H1 (cell line): Measurements from ENCODE around the gene RNASE1. TPM values are rescaled to one million over a fixed set of nuclear protein-coding genes. Genes with fewer than 3 reads are reported as not detected.
A peak's percentile ranks its signal among the peaks of the same experiment; 100 is the strongest.

Experiments used
- CTCF ChIA-PET: fragments of 300-600 bp; sonication (Branson Sonifier 250); formaldehyde crosslinking; loops from one replicate; lab custom pipeline; 2021; ENCODE audit not compliant: partially characterized antibody; lab: Charles Lee
- POLR2A ChIA-PET: fragments of 300-600 bp; sonication (Branson Sonifier 250); formaldehyde crosslinking; loops from one replicate; lab custom pipeline; 2021; ENCODE audit warnings: inconsistent platforms; ENCODE audit not compliant: partially characterized antibody; lab: Charles Lee
- DNase-seq, 2 experiments: peaks; one replicate each; pipeline versions ENCODE4 v3.0.0 to v3.0.0-alpha.2; 2010 to 2022; ENCODE audit warnings: low spot score in 2 of 2, low read depth in 1 of 2, mixed read lengths in 1 of 2
- FAIRE-seq: peaks from 2 replicates; lab custom pipeline; 2011; peaks lifted over from hg19 to GRCh38; lab: Jason Lieb, UNC
- H2AFZ ChIP-seq: 2 replicates; pipeline ENCODE4 v1.8.1; 2012; ENCODE audit warnings: low read length, inconsistent platforms
- H2AK5ac ChIP-seq: 2 replicates; pipeline ENCODE4 v1.6.1; 2013; ENCODE audit warnings: low read depth, low read length
- H2BK120ac ChIP-seq: replicated peaks from 2 replicates; pipeline ENCODE3; 2013; ENCODE audit warnings: low read depth, low read length, inconsistent platforms
- H2BK12ac ChIP-seq: 2 replicates; pipeline ENCODE4 v1.6.1; 2013; ENCODE audit warnings: low read depth, low read length
- H2BK15ac ChIP-seq: 2 replicates; pipeline ENCODE4 v1.6.1; 2013; ENCODE audit warnings: low read length
- H2BK20ac ChIP-seq: 2 replicates; pipeline ENCODE4 v1.6.1; 2013; ENCODE audit warnings: low read length
- H2BK5ac ChIP-seq: 2 replicates; pipeline ENCODE4 v1.6.1; 2013; ENCODE audit warnings: low read depth, low read length
- H3K14ac ChIP-seq: 2 replicates; pipeline ENCODE4 v1.6.1; 2013; ENCODE audit warnings: inconsistent platforms; ENCODE audit not compliant: insufficient read length
- H3K18ac ChIP-seq: 2 replicates; pipeline ENCODE4 v1.6.1; 2013; ENCODE audit warnings: low read length; ENCODE audit errors: extremely low read depth
- H3K23ac ChIP-seq: 2 replicates; pipeline ENCODE4 v1.6.1; 2013; ENCODE audit warnings: inconsistent platforms; ENCODE audit not compliant: insufficient read length
- H3K23me2 ChIP-seq: 2 replicates; pipeline ENCODE4 v1.6.1; 2013; ENCODE audit warnings: low read depth, low read length
- H3K27ac ChIP-seq: 2 replicates; pipeline ENCODE4 v1.6.1; 2011; ENCODE audit warnings: low read depth, low read length, inconsistent platforms
- H3K27me3 ChIP-seq, 4 experiments: replicated peaks in 1 of 4; 1 replicate in 1 of 4; 2 replicates in 3 of 4; pipeline versions ENCODE4 v1.6.1 to v1.8.1; 2011 to 2013; ENCODE audit warnings: low read length in 3 of 4, mild to moderate bottlenecking in 3 of 4, inconsistent platforms in 2 of 4, mixed read lengths in 2 of 4, moderate library complexity in 1 of 4; ENCODE audit not compliant: control insufficient read depth in 3 of 4, insufficient read depth in 3 of 4; ENCODE audit errors: extremely low read depth in 1 of 4
- H3K36me3 ChIP-seq, 4 experiments: 2 replicates each; pipeline versions ENCODE4 v1.6.1 to v1.8.1; 2011 to 2013; ENCODE audit warnings: mild to moderate bottlenecking in 4 of 4, low read length in 3 of 4, moderate library complexity in 2 of 4, control low read depth in 1 of 4, inconsistent platforms in 1 of 4; ENCODE audit not compliant: insufficient read depth in 4 of 4, control insufficient read depth in 2 of 4
- H3K4ac ChIP-seq: replicated peaks from 2 replicates; pipeline ENCODE3; 2013; ENCODE audit warnings: low read length, low read depth, mixed read lengths, inconsistent platforms; ENCODE audit not compliant: insufficient read length
- H3K4me1 ChIP-seq, 4 experiments: replicated peaks in 1 of 4; 1 replicate in 1 of 4; 2 replicates in 3 of 4; pipeline versions ENCODE4 v1.6.1 to v1.8.1; 2011 to 2013; ENCODE audit warnings: low read length in 3 of 4, inconsistent platforms in 2 of 4, mixed read lengths in 1 of 4; ENCODE audit not compliant: insufficient read depth in 4 of 4, control insufficient read depth in 3 of 4
- H3K4me2 ChIP-seq, 2 experiments: 2 replicates each; pipeline versions ENCODE4 v1.6.1 to v1.8.1; 2011 to 2013; ENCODE audit warnings: low read depth in 2 of 2, low read length in 2 of 2, control low read depth in 1 of 2, inconsistent platforms in 1 of 2, mild to moderate bottlenecking in 1 of 2; ENCODE audit not compliant: insufficient read depth in 1 of 2
- H3K4me3 ChIP-seq, 4 experiments: fragments of 200-600, 300-600 bp in 1 of 4; sonication (generic), shearing (Covaris generic), sonication (Bioruptor Twin) in 1 of 4; 2 replicates each; pipeline versions ENCODE4 v1.5.1 to v1.8.1; 2011 to 2016; ENCODE audit warnings: low read length in 4 of 4, low read depth in 3 of 4, control low read depth in 2 of 4, inconsistent platforms in 2 of 4, mild to moderate bottlenecking in 2 of 4, mixed read lengths in 1 of 4, moderate library complexity in 1 of 4; ENCODE audit not compliant: insufficient read depth in 2 of 4; ENCODE audit errors: extremely low read depth in 1 of 4
- H3K56ac ChIP-seq: replicated peaks from 2 replicates; pipeline ENCODE3; 2013; ENCODE audit warnings: low read depth, mild to moderate bottlenecking, mixed read lengths, low read length, inconsistent platforms; ENCODE audit not compliant: insufficient read length
- H3K79me1 ChIP-seq: 2 replicates; pipeline ENCODE4 v1.6.1; 2013; ENCODE audit warnings: low read depth, low read length, control low read depth
- H3K79me2 ChIP-seq, 2 experiments: 2 replicates each; pipeline versions ENCODE4 v1.6.1 to v1.8.1; 2012 to 2013; ENCODE audit warnings: low read length in 2 of 2, mild to moderate bottlenecking in 2 of 2, inconsistent platforms in 1 of 2; ENCODE audit not compliant: insufficient read depth in 2 of 2, control insufficient read depth in 1 of 2
- H3K9ac ChIP-seq, 4 experiments: replicated peaks in 1 of 4; 1 replicate in 1 of 4; 2 replicates in 3 of 4; pipeline versions ENCODE4 v1.6.1 to v1.8.1; 2011 to 2013; ENCODE audit warnings: low read depth in 3 of 4, low read length in 3 of 4, control low read depth in 2 of 4, mild to moderate bottlenecking in 2 of 4, moderate library complexity in 2 of 4, inconsistent platforms in 1 of 4; ENCODE audit errors: extremely low read depth in 1 of 4
- H3K9me3 ChIP-seq, 2 experiments: 2 replicates each; pipeline versions ENCODE4 v1.6.1 to v1.8.1; 2012 to 2013; ENCODE audit warnings: mild to moderate bottlenecking in 2 of 2, moderate library complexity in 2 of 2, control low read depth in 1 of 2, inconsistent platforms in 1 of 2, low read depth in 1 of 2, low read length in 1 of 2, mixed read lengths in 1 of 2; ENCODE audit not compliant: insufficient read depth in 2 of 2
- H4K20me1 ChIP-seq, 2 experiments: replicated peaks in 1 of 2; 2 replicates each; pipeline versions ENCODE3 to v1.8.1; 2011 to 2013; ENCODE audit warnings: inconsistent platforms in 2 of 2, low read length in 2 of 2, mild to moderate bottlenecking in 1 of 2; ENCODE audit not compliant: insufficient read depth in 2 of 2, control insufficient read depth in 1 of 2
- H4K5ac ChIP-seq: 2 replicates; pipeline ENCODE4 v1.6.1; 2013; ENCODE audit warnings: low read length, low read depth, mixed read lengths, inconsistent platforms; ENCODE audit not compliant: insufficient read length
- H4K8ac ChIP-seq: 2 replicates; pipeline ENCODE4 v1.8.0; 2013; ENCODE audit warnings: mild to moderate bottlenecking, moderate library complexity, low read length, inconsistent platforms; ENCODE audit not compliant: insufficient read depth; ENCODE audit errors: extremely low read depth
- H4K91ac ChIP-seq: replicated peaks from 2 replicates; pipeline ENCODE3; 2013; ENCODE audit warnings: low read length, mixed read lengths, inconsistent platforms; ENCODE audit not compliant: insufficient read length
- CEBPB ChIP-seq: IDR thresholded peaks from 2 replicates; pipeline ENCODE4 v1.6.1; 2012; ENCODE audit warnings: low read depth, low read length
- KDM4A ChIP-seq: IDR thresholded peaks from one replicate; pipeline ENCODE4 v1.7.1; 2012; ENCODE audit warnings: low read depth, mild to moderate bottlenecking, moderate library complexity, low read length, inconsistent platforms; ENCODE audit not compliant: severe bottlenecking
- NANOG ChIP-seq: IDR thresholded peaks from 2 replicates; pipeline ENCODE4 v1.6.1; 2011; ENCODE audit warnings: low read length, low read depth, mild to moderate bottlenecking, inconsistent platforms; ENCODE audit not compliant: insufficient read depth, poor library complexity, severe bottlenecking
- SP2 ChIP-seq: IDR thresholded peaks from 2 replicates; pipeline ENCODE4 v1.6.1; 2012; ENCODE audit warnings: mild to moderate bottlenecking, low read length, inconsistent platforms
- SP4 ChIP-seq: IDR thresholded peaks from 2 replicates; pipeline ENCODE4 v1.6.1; 2012; ENCODE audit warnings: low read length, inconsistent platforms
- SRF ChIP-seq: IDR thresholded peaks from 2 replicates; pipeline ENCODE4 v1.6.1; 2011; ENCODE audit warnings: mild to moderate bottlenecking, low read depth, low read length, moderate library complexity
- WGBS, 2 experiments: shearing (Covaris generic) in 1 of 2; methylation state at CpG; one replicate each; pipeline versions ENCODE4 v1.1.6 to v1.1.7; 2013 to 2015; ENCODE audit warnings: low lambda C conversion rate in 2 of 2, mixed read lengths in 2 of 2, inconsistent platforms in 1 of 2, low coverage in 1 of 2, missing lambda C conversion rate in 1 of 2; ENCODE audit not compliant: insufficient replicate concordance in 2 of 2, insufficient coverage in 1 of 2, insufficient read length in 1 of 2; ENCODE audit errors: extremely low coverage in 1 of 2, missing lambda C conversion rate in 1 of 2; 5-methylcytosine and 5-hydroxymethylcytosine counted together
- polyA plus RNA-seq, 7 experiments: library from polyadenylated mRNA; depleted of rRNA in 3 of 7; stranded (reverse) in 5 of 7; unstranded in 2 of 7; fragments of >200 nt in 5 of 7; fragments of 200-250 nt in 2 of 7; gene quantifications; 1 replicate in 5 of 7; 2 replicates in 1 of 7; 4 replicates in 1 of 7; pipeline versions ENCODE4 v1.2.1 to v1.2.3, GENCODE V29; 2011 to 2013; ENCODE audit warnings: missing spikeins in 2 of 7, mixed read lengths in 2 of 7
- total RNA-seq: library from RNA; stranded (reverse); fragmentation: NEBNext Ultra II Directional; extraction: Animal tissue kit (Norgen Biotek cat#: 25700); gene quantifications from 2 replicates; pipeline ENCODE4 v1.2.1, GENCODE V29; 2021
- TF ChIP-seq, protein P1 (sequence below): IDR thresholded peaks from 2 replicates; pipeline ENCODE4 v1.6.1; 2012; ENCODE audit warnings: low read length, inconsistent platforms
- TF ChIP-seq, protein P2 (sequence below): IDR thresholded peaks from 2 replicates; pipeline ENCODE4 v1.6.1; 2011; ENCODE audit warnings: low read depth, mild to moderate bottlenecking, low read length; ENCODE audit not compliant: insufficient read depth

RNASE1 gene
- total and polyA plus RNA-seq, 2 of the 8 experiments (the other 6 are each of a cell fraction or from before 2014, with no cell fraction given): 2.2 to 13.4 TPM

DNA sequence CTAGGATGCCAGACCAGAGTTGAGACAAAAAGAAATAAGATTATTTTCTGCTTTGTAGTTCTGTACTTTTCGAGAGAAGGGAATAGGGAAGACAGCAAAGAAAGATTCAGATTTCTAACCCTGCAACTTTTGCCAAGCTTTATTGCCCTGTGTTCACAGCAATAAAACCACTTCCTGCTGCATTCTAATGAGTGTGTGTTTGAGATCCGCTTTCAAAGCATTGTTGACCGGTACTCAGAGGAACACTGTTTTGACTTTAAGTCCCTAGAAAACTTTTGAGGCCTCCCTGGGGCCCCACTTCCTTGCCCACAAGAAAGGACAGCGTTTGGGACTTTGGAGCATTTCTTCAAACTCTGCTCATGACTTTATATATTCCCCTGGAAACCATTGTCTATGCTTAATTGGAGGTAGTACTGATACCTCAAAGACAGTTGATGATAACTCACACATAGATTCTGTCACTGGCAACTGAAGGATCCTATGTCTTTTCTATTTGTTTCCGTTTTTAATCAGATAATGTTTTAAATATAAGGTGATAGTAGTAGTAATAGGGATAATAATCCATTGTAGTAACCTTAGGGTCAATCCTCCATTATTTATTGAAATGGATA, 20.3 kb downstream of the RNASE1 start:
- POLR2A ChIA-PET: no interaction called here
- H4K5ac ChIP-seq: no peak overlapping the region
- no peak overlapping the region for H2BK120ac ChIP-seq
- H2BK5ac ChIP-seq: no peak overlapping the region; the same call in 1 of the 2 replicates
- H3K4ac ChIP-seq: peak overlapping the region; percentile 28
- FAIRE-seq (peak; percentile 80), DNase-seq (no peak)
- no peak overlapping the region for H4K8ac ChIP-seq
- H3K27ac ChIP-seq: no peak overlapping the region
- no peak overlapping the region for H2AK5ac ChIP-seq
- peak overlapping the region; percentile 75; the same call in 1 of the 2 replicates for H2BK20ac ChIP-seq
- no peak overlapping the region for H2BK12ac ChIP-seq
- H3K9me3 ChIP-seq: no peaks in the 10 kb centered on the region
- H3K9ac ChIP-seq: no peak overlapping the region
- H3K27me3 ChIP-seq: no peaks in the 10 kb centered on the region
- no peaks in the 10 kb centered on the region for H4K20me1 ChIP-seq
- H3K79me2 ChIP-seq: no peaks in the 10 kb centered on the region
- peak overlapping the region; percentile 26 to 38; a peak in 2 of 4 replicates for H3K4me2 ChIP-seq
- 47% methylated on average over 5 of the region's 5 CpGs; no CpG with 5 or more reads in 1 of the 2 experiments for WGBS, 2 experiments
- no peak overlapping the region for H3K14ac ChIP-seq
- no peak overlapping the region for H3K18ac ChIP-seq
- no peaks in the 10 kb centered on the region for H3K36me3 ChIP-seq
- H3K23ac ChIP-seq: no peak overlapping the region
- no peaks in the 10 kb centered on the region for H3K79me1 ChIP-seq
- H2BK15ac ChIP-seq: no peak overlapping the region
- H3K4me1 ChIP-seq: peaks cover 4 to 11% (median 5%) of the 10 kb centered on the region in 4 experiments; a peak in 6 of 7 replicates
- no peak overlapping the region for H4K91ac ChIP-seq
- no peaks in the 10 kb centered on the region for H3K23me2 ChIP-seq
- no peak overlapping the region; the same call in 1 of the 2 replicates for H2AFZ ChIP-seq
- no peak overlapping the region for H3K56ac ChIP-seq
- H3K4me3 ChIP-seq: no peak overlapping the region
- CTCF ChIA-PET: interaction anchor here (0.8 to 2.5 kb wide), 3 partner anchors 8 to 73 kb away, joined by 3 to 10 read pairs (median 3); no protein-coding TSS in a partner anchor
- TF ChIP-seq NANOG (no peak), SP4 (no peak), CEBPB (no peak), SP2 (no peak), KDM4A (no peak), SRF (no peak)
- TF ChIP-seq, protein P1, sequence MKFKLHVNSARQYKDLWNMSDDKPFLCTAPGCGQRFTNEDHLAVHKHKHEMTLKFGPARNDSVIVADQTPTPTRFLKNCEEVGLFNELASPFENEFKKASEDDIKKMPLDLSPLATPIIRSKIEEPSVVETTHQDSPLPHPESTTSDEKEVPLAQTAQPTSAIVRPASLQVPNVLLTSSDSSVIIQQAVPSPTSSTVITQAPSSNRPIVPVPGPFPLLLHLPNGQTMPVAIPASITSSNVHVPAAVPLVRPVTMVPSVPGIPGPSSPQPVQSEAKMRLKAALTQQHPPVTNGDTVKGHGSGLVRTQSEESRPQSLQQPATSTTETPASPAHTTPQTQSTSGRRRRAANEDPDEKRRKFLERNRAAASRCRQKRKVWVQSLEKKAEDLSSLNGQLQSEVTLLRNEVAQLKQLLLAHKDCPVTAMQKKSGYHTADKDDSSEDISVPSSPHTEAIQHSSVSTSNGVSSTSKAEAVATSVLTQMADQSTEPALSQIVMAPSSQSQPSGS: no peak
- TF ChIP-seq, protein P2, sequence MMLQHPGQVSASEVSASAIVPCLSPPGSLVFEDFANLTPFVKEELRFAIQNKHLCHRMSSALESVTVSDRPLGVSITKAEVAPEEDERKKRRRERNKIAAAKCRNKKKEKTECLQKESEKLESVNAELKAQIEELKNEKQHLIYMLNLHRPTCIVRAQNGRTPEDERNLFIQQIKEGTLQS: no peak
